Fibroblast of skin of left quadriceps (primary cell): ENCODE results near the gene SLC10A1.
"Not testable (repeated sequence)": the region's sequence is repeated elsewhere in the genome, so short reads cannot be mapped to it uniquely, and the experiment has no call there.

Experiments used
- DNase-seq, 2 experiments: peaks; one replicate each; pipeline ENCODE4 v3.0.0-alpha.2; 2013; ENCODE audit warnings: low read depth in 2 of 2

SLC10A1 gene

GRCh38 chr14:69769623-69770022 lies 27.4 kb downstream of the SLC10A1 start:
- DNase-seq: no peak

DNA sequence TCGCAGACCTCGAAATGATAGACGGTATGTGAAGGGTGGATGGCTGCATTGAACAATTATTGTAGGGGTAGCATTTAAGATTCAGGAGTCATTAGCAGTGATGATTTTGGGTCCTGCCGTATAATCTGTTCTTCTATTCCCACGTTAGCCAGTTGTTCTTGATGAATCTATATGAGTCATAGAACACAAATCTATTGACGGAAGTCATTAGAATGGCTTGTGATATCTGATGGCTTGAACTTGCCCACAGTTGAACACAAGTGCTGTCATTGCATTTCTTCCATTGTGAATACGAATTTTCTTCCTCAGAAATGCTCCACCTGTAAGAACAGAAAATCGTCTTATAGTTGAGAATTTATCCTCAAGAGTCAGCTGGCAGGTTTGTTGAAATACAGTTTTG lies 28.2 kb downstream of the SLC10A1 start:
- no peak for DNase-seq

DNA sequence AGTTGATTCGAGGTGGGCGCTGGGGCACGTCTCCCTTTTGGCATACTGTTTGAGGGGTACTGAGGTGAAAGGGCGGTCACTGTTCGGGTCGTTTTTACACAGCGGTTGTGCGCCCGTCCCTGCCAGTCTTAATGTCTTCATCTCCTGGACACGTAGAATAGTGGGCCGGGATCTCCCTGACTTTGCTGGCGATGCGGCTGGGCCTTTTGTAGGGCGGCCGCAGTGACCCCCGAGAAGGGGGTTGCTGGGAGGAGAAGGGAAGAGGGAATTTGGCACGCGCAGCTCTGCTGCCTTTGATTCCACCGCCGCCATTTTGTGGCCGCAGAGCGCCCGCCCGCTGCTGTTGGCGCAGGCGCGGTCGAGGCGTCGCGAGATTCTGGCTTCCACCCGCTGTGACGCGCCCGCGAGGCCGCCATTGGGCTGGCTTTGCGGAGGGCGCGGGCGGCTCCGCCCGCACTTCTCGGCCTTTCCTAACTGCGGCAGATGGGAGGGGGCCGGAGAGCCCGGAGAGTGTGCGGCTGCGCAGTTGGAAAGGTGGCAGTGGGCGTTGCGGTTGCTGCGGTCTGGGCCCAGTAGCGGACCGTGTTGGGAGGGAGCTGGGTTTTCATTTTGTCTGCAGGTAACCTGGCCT lies 29.6 kb downstream of the SLC10A1 start:
- DNase-seq: peak; percentile 80 to 81

GRCh38 chr14:69766984-69767368 lies 30.1 kb downstream of the SLC10A1 start, which contains the start of gene SRSF5:
Gene SRSF5, plus strand, starts transcription at chr14:69767142. Its CDS starts 1,015 bp downstream, at chr14:69768157.
- DNase-seq: peak; percentile 92 to 94

DNA sequence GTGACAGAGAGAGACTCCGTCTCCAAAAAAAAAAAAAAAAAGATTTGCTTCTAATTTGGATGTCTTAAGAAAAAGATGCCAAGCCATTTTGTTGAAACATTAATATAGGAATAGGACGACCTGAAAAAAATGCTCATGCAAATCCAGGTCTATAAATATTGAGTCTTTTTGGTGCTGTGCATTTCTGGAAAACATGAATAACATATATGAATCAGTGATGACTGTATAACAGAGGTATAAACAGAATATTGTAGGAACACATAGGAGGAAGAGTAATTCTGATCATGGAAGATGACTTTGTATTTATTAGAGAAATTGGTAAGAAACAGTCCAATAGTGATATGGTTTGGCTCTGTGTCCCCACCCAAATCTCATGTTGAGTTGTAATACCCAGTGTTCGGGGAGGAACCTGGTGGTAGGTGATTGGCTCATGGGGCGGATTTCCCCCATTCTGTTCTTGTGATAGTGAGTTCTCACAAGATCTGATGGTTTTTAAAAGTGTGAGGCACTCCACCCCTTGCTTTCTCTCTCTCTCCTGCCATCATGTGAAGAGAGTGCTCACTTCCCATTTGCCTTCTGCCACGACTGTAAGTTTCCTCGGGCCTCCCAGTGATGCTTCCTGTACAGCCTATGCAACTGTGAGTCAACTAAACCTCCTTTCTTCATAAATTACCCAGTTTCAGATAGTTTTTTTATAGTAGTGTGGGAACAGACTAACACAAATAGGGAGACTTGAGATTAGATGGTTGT lies 33.1 kb downstream of the SLC10A1 start:
- DNase-seq: no peak

- DNase-seq: no peak
These were observed 36.2 kb downstream of the SLC10A1 start for GRCh38 chr14:69760810-69761209.

DNA sequence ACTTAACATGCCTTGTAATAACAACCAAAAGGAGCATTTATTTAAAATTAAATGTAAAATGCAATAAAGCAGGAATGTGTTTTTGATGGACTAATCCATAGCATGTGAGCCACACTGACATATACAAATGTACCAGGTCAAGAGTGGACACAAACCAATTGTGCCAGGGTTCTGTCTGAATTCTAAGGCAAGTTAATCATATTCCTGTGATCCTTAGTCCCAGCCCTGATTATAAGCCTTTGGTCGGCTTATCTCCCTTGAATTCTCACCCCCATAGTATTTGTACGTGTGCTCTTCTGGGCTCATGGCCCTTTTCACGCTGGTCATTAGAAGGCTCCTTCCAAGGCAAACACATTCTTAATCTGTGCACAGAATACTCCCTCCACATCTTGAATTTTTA lies 40.7 kb downstream of the SLC10A1 start:
- DNase-seq: no peak

- no peak for DNase-seq
These were observed 41.3 kb downstream of the SLC10A1 start for GRCh38 chr14:69755784-69756183.

- no peak for DNase-seq
These were observed 41.7 kb downstream of the SLC10A1 start for GRCh38 chr14:69755296-69755695.

- DNase-seq: no peak
These were observed 42.6 kb downstream of the SLC10A1 start for GRCh38 chr14:69754487-69754886.

DNA sequence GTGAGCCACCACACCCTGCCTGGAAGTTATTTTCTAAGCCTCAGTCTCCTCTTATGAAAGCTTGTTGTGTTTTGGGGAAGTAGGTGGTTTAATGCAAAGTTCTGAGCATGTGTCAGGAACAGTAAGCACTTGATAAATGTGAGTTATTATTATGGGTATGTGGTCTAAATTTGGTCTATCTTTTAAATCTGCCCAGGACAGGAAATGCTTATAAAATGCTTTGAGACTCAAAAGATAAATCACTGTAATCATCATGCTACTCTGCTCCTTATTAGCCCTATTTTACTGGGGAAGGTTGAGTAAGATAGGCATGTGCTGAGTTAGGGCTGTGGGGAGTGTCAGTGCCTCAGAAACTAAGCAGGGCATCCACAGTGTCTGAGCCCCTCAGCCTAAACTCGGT lies 43.2 kb downstream of the SLC10A1 start:
- DNase-seq: no peak

DNA sequence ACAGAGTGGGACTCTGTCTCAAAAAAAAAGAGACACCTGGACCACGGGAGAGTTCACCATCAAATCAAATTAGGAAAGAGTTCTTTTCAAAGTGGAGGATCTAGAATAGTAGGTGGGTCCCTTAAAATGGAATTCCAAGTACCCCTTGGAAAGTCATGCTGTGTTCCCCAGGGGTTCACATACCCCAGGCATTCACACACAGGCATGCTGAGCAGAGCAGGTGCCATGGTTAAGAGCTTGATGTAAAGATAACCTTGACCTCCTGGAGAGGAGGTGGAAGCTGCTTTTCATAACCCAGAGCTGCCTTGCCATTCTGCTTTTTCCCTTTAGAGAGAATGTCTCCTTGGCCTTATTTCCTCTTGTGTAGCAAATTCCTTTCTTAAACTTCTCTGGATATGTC lies 44.3 kb downstream of the SLC10A1 start:
- DNase-seq: no peak

DNA sequence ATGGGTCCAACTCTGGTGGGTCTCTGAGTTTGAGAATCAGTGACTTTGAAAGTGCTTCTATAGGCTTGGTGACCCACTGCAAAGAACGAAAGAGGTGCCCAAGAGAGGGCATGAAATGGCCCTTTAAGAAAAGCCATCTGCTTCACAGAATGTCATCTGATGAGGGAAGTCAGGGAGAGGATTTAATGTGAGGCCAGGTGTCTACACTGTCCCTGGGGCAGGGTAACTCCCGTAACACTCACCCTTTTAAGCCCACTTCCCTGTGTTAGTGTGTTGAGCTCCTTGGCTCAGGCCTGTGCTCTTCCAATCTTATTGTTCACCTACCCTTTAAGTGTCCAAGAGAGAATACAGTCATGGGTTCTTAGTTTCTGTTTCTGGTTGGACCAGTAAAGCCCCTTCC lies 46.5 kb downstream of the SLC10A1 start:
- no peak for DNase-seq

GRCh38 chr14:69749956-69750355 lies 47.1 kb downstream of the SLC10A1 start:
- no peak for DNase-seq

DNA sequence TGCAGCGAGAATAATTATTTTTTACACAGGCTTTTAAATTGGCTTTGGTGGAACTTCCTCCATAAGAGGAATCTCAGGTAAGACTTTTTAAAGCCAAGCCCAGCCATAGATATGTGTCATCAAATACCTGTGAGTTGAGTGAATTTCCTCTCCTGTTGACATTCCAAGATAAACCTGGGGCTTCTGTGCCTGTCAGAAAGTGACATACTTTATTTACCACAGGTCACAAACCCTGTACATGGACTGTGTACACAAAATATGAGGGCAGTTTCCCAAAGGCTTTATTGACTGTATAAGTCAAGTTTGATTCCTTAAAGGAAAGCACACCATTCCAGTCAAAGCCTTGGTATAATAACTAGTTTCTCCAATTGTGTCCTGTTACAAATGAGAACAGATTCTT lies 56.0 kb downstream of the SLC10A1 start:
- DNase-seq: no peak

DNA sequence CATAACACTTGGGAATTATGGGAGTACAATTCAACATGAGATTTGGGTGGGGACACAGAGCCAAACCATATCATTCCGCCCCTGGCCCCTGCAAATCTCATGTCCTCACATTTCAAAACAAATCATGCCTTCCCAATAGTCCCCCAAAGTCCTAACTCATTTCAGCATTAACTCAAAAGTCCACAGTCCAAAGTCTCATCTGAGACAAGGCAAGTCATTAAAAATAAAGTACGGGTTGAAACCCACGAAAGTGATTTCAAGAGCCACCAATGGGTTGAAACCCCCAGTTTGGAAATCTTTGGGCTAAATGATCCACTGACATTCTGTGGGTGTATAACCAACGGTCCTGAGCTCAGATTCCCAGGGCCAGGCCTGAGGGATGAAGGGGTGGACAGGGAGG lies 60.6 kb downstream of the SLC10A1 start:
- DNase-seq: not testable (repeated sequence)

- DNase-seq: not testable (repeated sequence)
These were observed 65.0 kb downstream of the SLC10A1 start for GRCh38 chr14:69731919-69732598.

DNA sequence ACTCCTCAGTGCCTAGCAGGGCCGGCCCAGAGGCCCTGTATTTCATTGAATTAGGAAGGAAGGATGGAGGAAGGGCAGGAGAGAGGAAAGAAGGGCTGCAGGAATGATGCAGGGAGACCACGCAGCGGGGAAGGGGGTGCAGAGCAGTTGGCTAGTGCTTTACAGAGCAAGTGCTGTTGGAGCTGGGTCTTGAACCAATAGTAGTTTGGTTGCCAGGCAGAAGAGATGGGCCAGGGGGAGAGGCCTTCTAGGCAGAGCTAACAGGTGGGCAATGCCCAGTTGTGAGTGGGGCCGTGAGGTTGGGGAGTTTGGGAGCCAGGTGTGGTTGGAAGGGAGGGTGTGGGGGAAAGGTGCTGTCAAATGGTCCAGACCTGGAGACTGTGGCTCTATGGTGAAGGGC lies 69.2 kb downstream of the SLC10A1 start:
- DNase-seq: no peak

- DNase-seq: peak; percentile 35 to 43
These were observed 70.1 kb downstream of the SLC10A1 start for GRCh38 chr14:69726761-69727511.
